ENCODE measurements around the gene OPCML. TPM values are rescaled to one million over a fixed set of nuclear protein-coding genes. Genes with fewer than 3 reads are reported as not detected.

OPCML gene
- total and polyA plus RNA-seq, 4 donors: under 0.01 to 0.01 TPM; not detected in 2

DNA sequence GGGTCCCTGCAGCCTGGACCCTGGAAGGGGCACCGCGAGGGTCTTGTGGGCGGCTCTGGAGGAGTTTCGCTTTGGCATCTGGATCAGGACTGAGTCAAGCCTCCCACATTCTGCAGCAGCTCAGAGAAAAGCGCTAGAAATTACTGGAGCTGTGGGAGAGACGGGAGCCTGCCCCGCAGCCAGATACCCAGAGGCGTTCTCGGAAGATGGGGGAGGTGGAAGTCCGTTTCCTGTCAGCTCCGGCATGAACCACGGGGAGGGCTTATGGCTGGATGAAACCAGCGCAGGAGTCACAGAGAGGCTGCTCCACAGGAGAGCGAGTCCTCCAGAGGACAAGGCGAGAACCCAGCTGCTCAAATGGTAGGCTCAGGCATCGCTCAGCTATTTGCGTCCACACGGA, 379.3 kb downstream of the OPCML start:
- 65% methylated on average over 18 of the region's 18 CpGs for WGBS
- Histone ChIP-seq H3K9me3 (ENCODE audit: control insufficient read depth in 4 of 4, low read length in 3 of 4) (no peaks in the 10 kb centered on the region), H3K4me3 (ENCODE audit: low read depth in 1 of 3, low read length in 3 of 3) (no peak overlapping the region), H3K4me1 (ENCODE audit: control insufficient read depth in 4 of 4, insufficient read depth in 4 of 4, low read length in 3 of 4) (no peaks in the 10 kb centered on the region), H3K9ac (ENCODE audit: low read depth in 1 of 2, low read length in 2 of 2) (no peak overlapping the region), H3K27ac (ENCODE audit: low read depth in 1 of 2, low read length in 2 of 2) (no peak overlapping the region), H3K36me3 (ENCODE audit: control insufficient read depth in 4 of 4, insufficient read depth in 3 of 4, low read depth in 1 of 4, low read length in 3 of 4) (no peaks in the 10 kb centered on the region), H3K27me3 (ENCODE audit: control insufficient read depth in 4 of 4, insufficient read depth in 4 of 4, low read length in 3 of 4) (peaks cover 0 to 11% (median 3%) of the 10 kb centered on the region in 4 donors)
- DNase-seq (ENCODE audit: low spot score): no peak
- TF ChIP-seq, protein P1, sequence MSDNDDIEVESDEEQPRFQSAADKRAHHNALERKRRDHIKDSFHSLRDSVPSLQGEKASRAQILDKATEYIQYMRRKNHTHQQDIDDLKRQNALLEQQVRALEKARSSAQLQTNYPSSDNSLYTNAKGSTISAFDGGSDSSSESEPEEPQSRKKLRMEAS (IDR thresholded peaks at IDR 0.05): no peak
- TF ChIP-seq EGR1 (IDR thresholded peaks at IDR 0.05; ENCODE audit: low read depth in 2 of 2): no peak
- no peak for TF ChIP-seq RXRA (IDR thresholded peaks at IDR 0.05)
- TF ChIP-seq, protein P2, sequence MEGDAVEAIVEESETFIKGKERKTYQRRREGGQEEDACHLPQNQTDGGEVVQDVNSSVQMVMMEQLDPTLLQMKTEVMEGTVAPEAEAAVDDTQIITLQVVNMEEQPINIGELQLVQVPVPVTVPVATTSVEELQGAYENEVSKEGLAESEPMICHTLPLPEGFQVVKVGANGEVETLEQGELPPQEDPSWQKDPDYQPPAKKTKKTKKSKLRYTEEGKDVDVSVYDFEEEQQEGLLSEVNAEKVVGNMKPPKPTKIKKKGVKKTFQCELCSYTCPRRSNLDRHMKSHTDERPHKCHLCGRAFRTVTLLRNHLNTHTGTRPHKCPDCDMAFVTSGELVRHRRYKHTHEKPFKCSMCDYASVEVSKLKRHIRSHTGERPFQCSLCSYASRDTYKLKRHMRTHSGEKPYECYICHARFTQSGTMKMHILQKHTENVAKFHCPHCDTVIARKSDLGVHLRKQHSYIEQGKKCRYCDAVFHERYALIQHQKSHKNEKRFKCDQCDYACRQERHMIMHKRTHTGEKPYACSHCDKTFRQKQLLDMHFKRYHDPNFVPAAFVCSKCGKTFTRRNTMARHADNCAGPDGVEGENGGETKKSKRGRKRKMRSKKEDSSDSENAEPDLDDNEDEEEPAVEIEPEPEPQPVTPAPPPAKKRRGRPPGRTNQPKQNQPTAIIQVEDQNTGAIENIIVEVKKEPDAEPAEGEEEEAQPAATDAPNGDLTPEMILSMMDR (IDR thresholded peaks at IDR 0.05; ENCODE audit: low read depth, low read length, missing input control): no peak
- TF ChIP-seq FOXA2 (IDR thresholded peaks at IDR 0.05): no peak
- TF ChIP-seq, protein P3, sequence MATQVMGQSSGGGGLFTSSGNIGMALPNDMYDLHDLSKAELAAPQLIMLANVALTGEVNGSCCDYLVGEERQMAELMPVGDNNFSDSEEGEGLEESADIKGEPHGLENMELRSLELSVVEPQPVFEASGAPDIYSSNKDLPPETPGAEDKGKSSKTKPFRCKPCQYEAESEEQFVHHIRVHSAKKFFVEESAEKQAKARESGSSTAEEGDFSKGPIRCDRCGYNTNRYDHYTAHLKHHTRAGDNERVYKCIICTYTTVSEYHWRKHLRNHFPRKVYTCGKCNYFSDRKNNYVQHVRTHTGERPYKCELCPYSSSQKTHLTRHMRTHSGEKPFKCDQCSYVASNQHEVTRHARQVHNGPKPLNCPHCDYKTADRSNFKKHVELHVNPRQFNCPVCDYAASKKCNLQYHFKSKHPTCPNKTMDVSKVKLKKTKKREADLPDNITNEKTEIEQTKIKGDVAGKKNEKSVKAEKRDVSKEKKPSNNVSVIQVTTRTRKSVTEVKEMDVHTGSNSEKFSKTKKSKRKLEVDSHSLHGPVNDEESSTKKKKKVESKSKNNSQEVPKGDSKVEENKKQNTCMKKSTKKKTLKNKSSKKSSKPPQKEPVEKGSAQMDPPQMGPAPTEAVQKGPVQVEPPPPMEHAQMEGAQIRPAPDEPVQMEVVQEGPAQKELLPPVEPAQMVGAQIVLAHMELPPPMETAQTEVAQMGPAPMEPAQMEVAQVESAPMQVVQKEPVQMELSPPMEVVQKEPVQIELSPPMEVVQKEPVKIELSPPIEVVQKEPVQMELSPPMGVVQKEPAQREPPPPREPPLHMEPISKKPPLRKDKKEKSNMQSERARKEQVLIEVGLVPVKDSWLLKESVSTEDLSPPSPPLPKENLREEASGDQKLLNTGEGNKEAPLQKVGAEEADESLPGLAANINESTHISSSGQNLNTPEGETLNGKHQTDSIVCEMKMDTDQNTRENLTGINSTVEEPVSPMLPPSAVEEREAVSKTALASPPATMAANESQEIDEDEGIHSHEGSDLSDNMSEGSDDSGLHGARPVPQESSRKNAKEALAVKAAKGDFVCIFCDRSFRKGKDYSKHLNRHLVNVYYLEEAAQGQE (IDR thresholded peaks at IDR 0.05): no peak
- TF ChIP-seq GABPA (IDR thresholded peaks at IDR 0.05 in 1 of 2, conservative IDR thresholded peaks at IDR 0.05 in 1 of 2): no peak
- TF ChIP-seq RAD21 (IDR thresholded peaks at IDR 0.05): no peak
- TF ChIP-seq HNF4G (IDR thresholded peaks at IDR 0.05): no peak
- TF ChIP-seq FOXA1 (IDR thresholded peaks at IDR 0.05): no peak

DNA sequence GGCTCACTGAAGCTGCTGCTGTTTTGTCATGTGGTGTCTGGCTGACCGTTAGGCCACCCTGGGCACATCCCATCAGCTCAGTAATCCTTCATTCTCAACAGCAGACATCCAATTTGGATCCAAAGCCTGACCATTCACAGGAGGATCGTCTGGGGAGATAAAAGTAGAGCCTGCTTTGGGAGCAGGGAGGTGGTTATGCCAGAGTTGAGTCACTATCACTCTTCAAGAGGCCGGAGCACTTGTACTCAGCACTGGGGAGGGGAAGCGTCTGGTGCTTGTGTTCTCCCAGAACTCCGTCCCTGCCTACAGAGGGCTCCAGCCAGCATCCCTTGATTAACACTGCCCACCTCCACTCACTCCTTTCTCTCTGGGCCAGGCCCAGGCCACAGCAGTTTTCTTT, 382.6 kb downstream of the OPCML start:
- TF ChIP-seq EGR1 (IDR thresholded peaks at IDR 0.05; ENCODE audit: low read depth in 2 of 2): no peak
- TF ChIP-seq RAD21 (IDR thresholded peaks at IDR 0.05): no peak
- TF ChIP-seq, protein P4, sequence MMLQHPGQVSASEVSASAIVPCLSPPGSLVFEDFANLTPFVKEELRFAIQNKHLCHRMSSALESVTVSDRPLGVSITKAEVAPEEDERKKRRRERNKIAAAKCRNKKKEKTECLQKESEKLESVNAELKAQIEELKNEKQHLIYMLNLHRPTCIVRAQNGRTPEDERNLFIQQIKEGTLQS (IDR thresholded peaks at IDR 0.05): no peak
- no peak for TF ChIP-seq YY1 (IDR thresholded peaks at IDR 0.05)
- no peak for TF ChIP-seq FOXA2 (IDR thresholded peaks at IDR 0.05)
- TF ChIP-seq, protein P1 (IDR thresholded peaks at IDR 0.05): no peak
- no peak for TF ChIP-seq GABPA (IDR thresholded peaks at IDR 0.05 in 1 of 2, conservative IDR thresholded peaks at IDR 0.05 in 1 of 2)
- TF ChIP-seq NR2F2 (IDR thresholded peaks at IDR 0.05): no peak
- TF ChIP-seq JUND (IDR thresholded peaks at IDR 0.05): no peak
- TF ChIP-seq, protein P5, sequence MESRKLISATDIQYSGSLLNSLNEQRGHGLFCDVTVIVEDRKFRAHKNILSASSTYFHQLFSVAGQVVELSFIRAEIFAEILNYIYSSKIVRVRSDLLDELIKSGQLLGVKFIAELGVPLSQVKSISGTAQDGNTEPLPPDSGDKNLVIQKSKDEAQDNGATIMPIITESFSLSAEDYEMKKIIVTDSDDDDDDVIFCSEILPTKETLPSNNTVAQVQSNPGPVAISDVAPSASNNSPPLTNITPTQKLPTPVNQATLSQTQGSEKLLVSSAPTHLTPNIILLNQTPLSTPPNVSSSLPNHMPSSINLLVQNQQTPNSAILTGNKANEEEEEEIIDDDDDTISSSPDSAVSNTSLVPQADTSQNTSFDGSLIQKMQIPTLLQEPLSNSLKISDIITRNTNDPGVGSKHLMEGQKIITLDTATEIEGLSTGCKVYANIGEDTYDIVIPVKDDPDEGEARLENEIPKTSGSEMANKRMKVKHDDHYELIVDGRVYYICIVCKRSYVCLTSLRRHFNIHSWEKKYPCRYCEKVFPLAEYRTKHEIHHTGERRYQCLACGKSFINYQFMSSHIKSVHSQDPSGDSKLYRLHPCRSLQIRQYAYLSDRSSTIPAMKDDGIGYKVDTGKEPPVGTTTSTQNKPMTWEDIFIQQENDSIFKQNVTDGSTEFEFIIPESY (IDR thresholded peaks at IDR 0.05): no peak
- TF ChIP-seq SP1 (IDR thresholded peaks at IDR 0.05): no peak
- TF ChIP-seq, protein P3 (IDR thresholded peaks at IDR 0.05): no peak
- TF ChIP-seq, protein P2 (IDR thresholded peaks at IDR 0.05; ENCODE audit: low read depth, low read length, missing input control): no peak
- TF ChIP-seq TAF1 (conservative IDR thresholded peaks at IDR 0.05): no peak
- Histone ChIP-seq H3K9me3 (ENCODE audit: control insufficient read depth in 4 of 4, low read length in 3 of 4) (no peaks in the 10 kb centered on the region), H3K9ac (ENCODE audit: low read depth in 1 of 2, low read length in 2 of 2) (no peak overlapping the region), H3K4me1 (ENCODE audit: control insufficient read depth in 4 of 4, insufficient read depth in 4 of 4, low read length in 3 of 4) (no peaks in the 10 kb centered on the region), H3K36me3 (ENCODE audit: control insufficient read depth in 4 of 4, insufficient read depth in 3 of 4, low read depth in 1 of 4, low read length in 3 of 4) (no peaks in the 10 kb centered on the region), H3K27ac (ENCODE audit: low read depth in 1 of 2, low read length in 2 of 2) (no peak overlapping the region), H3K27me3 (ENCODE audit: control insufficient read depth in 4 of 4, insufficient read depth in 4 of 4, low read length in 3 of 4) (peaks cover 0 to 6% (median 3%) of the 10 kb centered on the region in 4 donors), H3K4me3 (ENCODE audit: low read depth in 1 of 3, low read length in 3 of 3) (no peak overlapping the region)
- no peak for DNase-seq (ENCODE audit: low spot score)
- 40% methylated on average over 5 of the region's 5 CpGs for WGBS
